ENCODE results near the gene FLG2.
"Not testable (repeated sequence)": the region's sequence is repeated elsewhere in the genome, so short reads cannot be mapped to it uniquely, and the experiment has no call there.

GRCh38 chr1:152304773-152305172 lies 55.0 kb downstream of the FLG2 start:
- TF ChIP-seq CTCF, EP300 (IDR thresholded peaks at IDR 0.05): not testable (repeated sequence)
